ENCODE measurements around the gene SAC3D1. TPM values are rescaled to one million over a fixed set of nuclear protein-coding genes. Genes with fewer than 3 reads are reported as not detected.

SAC3D1 gene
- total and polyA plus RNA-seq, 9 of the 15 experiments (the other 6 are each of a cell fraction or from before 2014, with no cell fraction given), result 0.20 to 35.2 (median 5.8) TPM

DNA sequence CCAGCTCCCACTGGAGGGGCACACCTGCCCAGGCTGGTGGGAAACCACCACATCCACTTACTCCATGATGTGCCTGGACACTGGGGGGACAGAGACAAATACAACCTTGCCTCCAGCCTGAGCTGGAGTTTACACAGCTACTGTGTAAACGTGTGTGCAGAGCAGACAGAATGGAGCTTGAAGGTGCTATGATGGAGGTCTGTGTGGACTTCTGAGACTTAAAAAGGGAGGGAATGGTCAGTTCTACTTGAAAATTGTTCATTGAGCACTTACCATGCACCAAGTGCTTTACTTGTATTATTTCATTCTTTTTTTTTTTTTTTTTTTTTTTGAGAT lies 31.6 kb downstream of the SAC3D1 start:
- Histone ChIP-seq H3K9ac (ENCODE audit: insufficient read depth in 1 of 2, low read depth in 2 of 2, low read length in 2 of 2) (peak overlapping the region in 1 of 2 experiments; percentile 15; a peak in 1 of 4 replicates), H3K9me1 (ENCODE audit: control insufficient read depth, insufficient read depth, low read length) (no peaks in the 10 kb centered on the region), H3K79me2 (ENCODE audit: control insufficient read depth, insufficient read depth, low read length) (peaks cover 4% of the 10 kb centered on the region; the same call in 2 of the 3 replicates), H3K4me3 (no peak overlapping the region), H3K36me3 (ENCODE audit: control insufficient read depth, insufficient read depth, low read length) (peaks cover 20% of the 10 kb centered on the region), H2AFZ (ENCODE audit: low read depth, low read length) (no peak overlapping the region), H3K9me3 (replicated peaks; ENCODE audit: control insufficient read depth, insufficient read depth, low read depth, low read length) (no peaks in the 10 kb centered on the region), H3K4me2 (ENCODE audit: insufficient read depth, low read length) (no peak overlapping the region), H3K27me3 (ENCODE audit: control insufficient read depth in 2 of 2, insufficient read depth in 2 of 2, low read length in 2 of 2) (no peaks in the 10 kb centered on the region), H4K20me1 (replicated peaks; ENCODE audit: control insufficient read depth, insufficient read depth, low read length) (0 out of 2 replicates have a peak, but pooled peaks cover 2% of the 10 kb centered on the region), H3K27ac (ENCODE audit: extremely low read depth, low read depth, low read length) (no peak overlapping the region), H3K4me1 (replicated peaks in 1 of 2; ENCODE audit: control insufficient read depth in 2 of 2, insufficient read depth in 2 of 2, low read length in 2 of 2) (peaks cover 1 to 3% of the 10 kb centered on the region in 2 experiments; a peak in 3 of 5 replicates)
- DNase-seq (ENCODE audit: extremely low read depth in 1 of 4, low spot score in 3 of 4) (no peak), FAIRE-seq (no peak), ATAC-seq (no peak)
- ChIA-PET CTCF (ENCODE audit: low intra/inter-chr PET ratio) (no interaction called here), POLR2A (interaction anchor here (2.4 kb wide), 1 partner anchor 10 kb away, joined by 11 read pairs; no protein-coding TSS in a partner anchor)
- TF ChIP-seq GABPB1 (CRISPR knock-in tag; IDR thresholded peaks at IDR 0.05) (no peak), ZNF778 (CRISPR knock-in tag; IDR thresholded peaks at IDR 0.05) (no peak), ZNF76 (CRISPR knock-in tag; IDR thresholded peaks at IDR 0.05; ENCODE audit: borderline replicate concordance) (no peak), ZNF384 (IDR thresholded peaks at IDR 0.05; ENCODE audit: low read depth, low read length) (no peak), RAD51 (IDR thresholded peaks at IDR 0.05; ENCODE audit: borderline replicate concordance, low read depth) (no peak), ILK (tag; IDR thresholded peaks at IDR 0.05; ENCODE audit: borderline replicate concordance, low read depth) (no peak), NFYB (IDR thresholded peaks at IDR 0.05; ENCODE audit: extremely low read depth, insufficient read length) (no peak), NR3C1 (CRISPR knock-in tag; IDR thresholded peaks at IDR 0.05) (no peak), ZNF408 (CRISPR knock-in tag; IDR thresholded peaks at IDR 0.05; ENCODE audit: low read depth) (no peak)
- TF ChIP-seq, protein P1, sequence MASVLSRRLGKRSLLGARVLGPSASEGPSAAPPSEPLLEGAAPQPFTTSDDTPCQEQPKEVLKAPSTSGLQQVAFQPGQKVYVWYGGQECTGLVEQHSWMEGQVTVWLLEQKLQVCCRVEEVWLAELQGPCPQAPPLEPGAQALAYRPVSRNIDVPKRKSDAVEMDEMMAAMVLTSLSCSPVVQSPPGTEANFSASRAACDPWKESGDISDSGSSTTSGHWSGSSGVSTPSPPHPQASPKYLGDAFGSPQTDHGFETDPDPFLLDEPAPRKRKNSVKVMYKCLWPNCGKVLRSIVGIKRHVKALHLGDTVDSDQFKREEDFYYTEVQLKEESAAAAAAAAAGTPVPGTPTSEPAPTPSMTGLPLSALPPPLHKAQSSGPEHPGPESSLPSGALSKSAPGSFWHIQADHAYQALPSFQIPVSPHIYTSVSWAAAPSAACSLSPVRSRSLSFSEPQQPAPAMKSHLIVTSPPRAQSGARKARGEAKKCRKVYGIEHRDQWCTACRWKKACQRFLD (CRISPR knock-in tag; IDR thresholded peaks at IDR 0.05), result no peak
- TF ChIP-seq, protein P2, sequence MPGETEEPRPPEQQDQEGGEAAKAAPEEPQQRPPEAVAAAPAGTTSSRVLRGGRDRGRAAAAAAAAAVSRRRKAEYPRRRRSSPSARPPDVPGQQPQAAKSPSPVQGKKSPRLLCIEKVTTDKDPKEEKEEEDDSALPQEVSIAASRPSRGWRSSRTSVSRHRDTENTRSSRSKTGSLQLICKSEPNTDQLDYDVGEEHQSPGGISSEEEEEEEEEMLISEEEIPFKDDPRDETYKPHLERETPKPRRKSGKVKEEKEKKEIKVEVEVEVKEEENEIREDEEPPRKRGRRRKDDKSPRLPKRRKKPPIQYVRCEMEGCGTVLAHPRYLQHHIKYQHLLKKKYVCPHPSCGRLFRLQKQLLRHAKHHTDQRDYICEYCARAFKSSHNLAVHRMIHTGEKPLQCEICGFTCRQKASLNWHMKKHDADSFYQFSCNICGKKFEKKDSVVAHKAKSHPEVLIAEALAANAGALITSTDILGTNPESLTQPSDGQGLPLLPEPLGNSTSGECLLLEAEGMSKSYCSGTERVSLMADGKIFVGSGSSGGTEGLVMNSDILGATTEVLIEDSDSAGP (CRISPR knock-in tag; IDR thresholded peaks at IDR 0.05), result no peak
- TF ChIP-seq, protein P3, sequence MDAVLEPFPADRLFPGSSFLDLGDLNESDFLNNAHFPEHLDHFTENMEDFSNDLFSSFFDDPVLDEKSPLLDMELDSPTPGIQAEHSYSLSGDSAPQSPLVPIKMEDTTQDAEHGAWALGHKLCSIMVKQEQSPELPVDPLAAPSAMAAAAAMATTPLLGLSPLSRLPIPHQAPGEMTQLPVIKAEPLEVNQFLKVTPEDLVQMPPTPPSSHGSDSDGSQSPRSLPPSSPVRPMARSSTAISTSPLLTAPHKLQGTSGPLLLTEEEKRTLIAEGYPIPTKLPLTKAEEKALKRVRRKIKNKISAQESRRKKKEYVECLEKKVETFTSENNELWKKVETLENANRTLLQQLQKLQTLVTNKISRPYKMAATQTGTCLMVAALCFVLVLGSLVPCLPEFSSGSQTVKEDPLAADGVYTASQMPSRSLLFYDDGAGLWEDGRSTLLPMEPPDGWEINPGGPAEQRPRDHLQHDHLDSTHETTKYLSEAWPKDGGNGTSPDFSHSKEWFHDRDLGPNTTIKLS (IDR thresholded peaks at IDR 0.05; ENCODE audit: borderline replicate concordance, low read depth), result no peak
- TF ChIP-seq, protein P4, sequence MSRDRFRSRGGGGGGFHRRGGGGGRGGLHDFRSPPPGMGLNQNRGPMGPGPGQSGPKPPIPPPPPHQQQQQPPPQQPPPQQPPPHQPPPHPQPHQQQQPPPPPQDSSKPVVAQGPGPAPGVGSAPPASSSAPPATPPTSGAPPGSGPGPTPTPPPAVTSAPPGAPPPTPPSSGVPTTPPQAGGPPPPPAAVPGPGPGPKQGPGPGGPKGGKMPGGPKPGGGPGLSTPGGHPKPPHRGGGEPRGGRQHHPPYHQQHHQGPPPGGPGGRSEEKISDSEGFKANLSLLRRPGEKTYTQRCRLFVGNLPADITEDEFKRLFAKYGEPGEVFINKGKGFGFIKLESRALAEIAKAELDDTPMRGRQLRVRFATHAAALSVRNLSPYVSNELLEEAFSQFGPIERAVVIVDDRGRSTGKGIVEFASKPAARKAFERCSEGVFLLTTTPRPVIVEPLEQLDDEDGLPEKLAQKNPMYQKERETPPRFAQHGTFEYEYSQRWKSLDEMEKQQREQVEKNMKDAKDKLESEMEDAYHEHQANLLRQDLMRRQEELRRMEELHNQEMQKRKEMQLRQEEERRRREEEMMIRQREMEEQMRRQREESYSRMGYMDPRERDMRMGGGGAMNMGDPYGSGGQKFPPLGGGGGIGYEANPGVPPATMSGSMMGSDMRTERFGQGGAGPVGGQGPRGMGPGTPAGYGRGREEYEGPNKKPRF (IDR thresholded peaks at IDR 0.05; ENCODE audit: low read depth, low read length), result no peak
- in situ Hi-C loops (cut with MboI) (no loop called here), intact Hi-C loops (cut with micrococcal nuclease) (no loop called here)
- no TSS peak for BruUV-seq (replicated peaks)
- whole genome bisulfite sequencing (ENCODE audit: insufficient coverage, low coverage, missing lambda C conversion rate), result 13% methylated on average over 1 of the region's 1 CpG
